ENCODE data around the gene SRPRB.

- TF ChIP-seq POLR2AphosphoS5 (IDR thresholded peaks at IDR 0.05; ENCODE audit: low read depth, low read length): no peak
- TF ChIP-seq, protein P1, sequence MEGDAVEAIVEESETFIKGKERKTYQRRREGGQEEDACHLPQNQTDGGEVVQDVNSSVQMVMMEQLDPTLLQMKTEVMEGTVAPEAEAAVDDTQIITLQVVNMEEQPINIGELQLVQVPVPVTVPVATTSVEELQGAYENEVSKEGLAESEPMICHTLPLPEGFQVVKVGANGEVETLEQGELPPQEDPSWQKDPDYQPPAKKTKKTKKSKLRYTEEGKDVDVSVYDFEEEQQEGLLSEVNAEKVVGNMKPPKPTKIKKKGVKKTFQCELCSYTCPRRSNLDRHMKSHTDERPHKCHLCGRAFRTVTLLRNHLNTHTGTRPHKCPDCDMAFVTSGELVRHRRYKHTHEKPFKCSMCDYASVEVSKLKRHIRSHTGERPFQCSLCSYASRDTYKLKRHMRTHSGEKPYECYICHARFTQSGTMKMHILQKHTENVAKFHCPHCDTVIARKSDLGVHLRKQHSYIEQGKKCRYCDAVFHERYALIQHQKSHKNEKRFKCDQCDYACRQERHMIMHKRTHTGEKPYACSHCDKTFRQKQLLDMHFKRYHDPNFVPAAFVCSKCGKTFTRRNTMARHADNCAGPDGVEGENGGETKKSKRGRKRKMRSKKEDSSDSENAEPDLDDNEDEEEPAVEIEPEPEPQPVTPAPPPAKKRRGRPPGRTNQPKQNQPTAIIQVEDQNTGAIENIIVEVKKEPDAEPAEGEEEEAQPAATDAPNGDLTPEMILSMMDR (IDR thresholded peaks at IDR 0.05): no peak
Measured at GRCh38 chr3:133865136-133865855, 59.7 kb downstream of the SRPRB start.

All from Panc1 (cell line).